ENCODE results near the gene CYP2S1. TPM values are rescaled to one million over a fixed set of nuclear protein-coding genes. Genes with fewer than 3 reads are reported as not detected.

CYP2S1 gene
- total RNA-seq, 1 experiment from 2014 or later = 191 TPM

DNA sequence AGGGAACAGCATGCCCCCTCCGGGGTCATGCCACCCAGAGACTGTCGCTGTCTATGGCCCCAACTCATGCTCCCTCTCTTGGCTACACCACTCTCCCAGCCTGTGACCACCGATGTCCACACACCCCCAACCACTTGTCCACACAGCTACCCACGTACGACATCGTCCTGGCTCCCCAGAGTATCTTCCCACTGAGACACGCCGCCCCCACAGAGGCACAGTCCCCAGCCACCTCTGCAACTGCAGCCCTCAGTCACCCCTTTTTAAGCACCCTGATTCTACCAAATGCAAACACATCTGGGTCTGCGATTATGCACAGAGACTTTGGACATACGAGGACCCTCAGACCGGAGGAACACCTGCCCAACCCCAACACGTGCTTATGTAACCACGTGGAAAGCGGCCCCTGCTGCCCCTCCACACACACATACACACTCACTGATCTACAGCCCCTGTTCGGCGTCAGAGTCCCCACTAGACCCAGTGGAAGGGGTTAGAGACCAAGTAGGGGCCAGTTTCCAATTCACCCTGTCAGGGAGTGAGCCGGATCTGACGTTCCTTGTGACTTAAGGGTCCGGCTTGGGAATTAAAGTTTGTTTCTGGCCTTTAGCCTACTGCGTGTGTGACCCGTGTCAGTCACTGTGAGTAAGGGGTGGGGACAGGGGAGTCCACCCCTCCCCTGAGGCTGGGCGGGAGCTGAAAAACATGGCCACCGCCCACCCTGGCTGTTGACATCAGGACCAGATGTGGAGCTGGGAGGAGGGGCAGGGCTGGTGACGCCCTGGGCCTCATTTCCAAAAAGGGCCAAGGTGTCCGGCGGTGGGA, 14.1 kb downstream of the CYP2S1 start:
- Mint-ChIP-seq H3K9me3 (no peaks in the 10 kb centered on the region), H3K27me3 (ENCODE audit: low read depth) (no peaks in the 10 kb centered on the region), H3K27ac (peak overlapping the region; percentile 54), H3K4me1 (peaks cover 2% of the 10 kb centered on the region), H3K36me3 (peaks cover 40% of the 10 kb centered on the region), H3K4me3 (no peak overlapping the region)
- CTCF ChIA-PET = interaction anchor here (1.6 kb wide), 1 partner anchor 56 kb away, joined by 8 read pairs; no protein-coding TSS in a partner anchor
- no peak for DNase-seq (ENCODE audit: low spot score)
- POLR2A ChIA-PET = interaction anchor here (1.1 kb wide), 1 partner anchor 58 kb away, joined by 3 read pairs; no protein-coding TSS in a partner anchor
- TF ChIP-seq, protein P1, sequence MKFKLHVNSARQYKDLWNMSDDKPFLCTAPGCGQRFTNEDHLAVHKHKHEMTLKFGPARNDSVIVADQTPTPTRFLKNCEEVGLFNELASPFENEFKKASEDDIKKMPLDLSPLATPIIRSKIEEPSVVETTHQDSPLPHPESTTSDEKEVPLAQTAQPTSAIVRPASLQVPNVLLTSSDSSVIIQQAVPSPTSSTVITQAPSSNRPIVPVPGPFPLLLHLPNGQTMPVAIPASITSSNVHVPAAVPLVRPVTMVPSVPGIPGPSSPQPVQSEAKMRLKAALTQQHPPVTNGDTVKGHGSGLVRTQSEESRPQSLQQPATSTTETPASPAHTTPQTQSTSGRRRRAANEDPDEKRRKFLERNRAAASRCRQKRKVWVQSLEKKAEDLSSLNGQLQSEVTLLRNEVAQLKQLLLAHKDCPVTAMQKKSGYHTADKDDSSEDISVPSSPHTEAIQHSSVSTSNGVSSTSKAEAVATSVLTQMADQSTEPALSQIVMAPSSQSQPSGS (CRISPR knock-in tag; IDR thresholded peaks at IDR 0.05; ENCODE audit: borderline replicate concordance, low read depth) = no peak
- TF ChIP-seq, protein P2, sequence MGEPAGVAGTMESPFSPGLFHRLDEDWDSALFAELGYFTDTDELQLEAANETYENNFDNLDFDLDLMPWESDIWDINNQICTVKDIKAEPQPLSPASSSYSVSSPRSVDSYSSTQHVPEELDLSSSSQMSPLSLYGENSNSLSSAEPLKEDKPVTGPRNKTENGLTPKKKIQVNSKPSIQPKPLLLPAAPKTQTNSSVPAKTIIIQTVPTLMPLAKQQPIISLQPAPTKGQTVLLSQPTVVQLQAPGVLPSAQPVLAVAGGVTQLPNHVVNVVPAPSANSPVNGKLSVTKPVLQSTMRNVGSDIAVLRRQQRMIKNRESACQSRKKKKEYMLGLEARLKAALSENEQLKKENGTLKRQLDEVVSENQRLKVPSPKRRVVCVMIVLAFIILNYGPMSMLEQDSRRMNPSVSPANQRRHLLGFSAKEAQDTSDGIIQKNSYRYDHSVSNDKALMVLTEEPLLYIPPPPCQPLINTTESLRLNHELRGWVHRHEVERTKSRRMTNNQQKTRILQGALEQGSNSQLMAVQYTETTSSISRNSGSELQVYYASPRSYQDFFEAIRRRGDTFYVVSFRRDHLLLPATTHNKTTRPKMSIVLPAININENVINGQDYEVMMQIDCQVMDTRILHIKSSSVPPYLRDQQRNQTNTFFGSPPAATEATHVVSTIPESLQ (CRISPR knock-in tag; IDR thresholded peaks at IDR 0.05) = no peak
- TF ChIP-seq ZNF263 (CRISPR knock-in tag; IDR thresholded peaks at IDR 0.05; ENCODE audit: low read depth) (no peak), FOXP1 (CRISPR knock-in tag; IDR thresholded peaks at IDR 0.05; ENCODE audit: borderline replicate concordance) (no peak), SMAD3 (CRISPR knock-in tag; IDR thresholded peaks at IDR 0.05; ENCODE audit: borderline replicate concordance) (no peak)
- TF ChIP-seq, protein P3, sequence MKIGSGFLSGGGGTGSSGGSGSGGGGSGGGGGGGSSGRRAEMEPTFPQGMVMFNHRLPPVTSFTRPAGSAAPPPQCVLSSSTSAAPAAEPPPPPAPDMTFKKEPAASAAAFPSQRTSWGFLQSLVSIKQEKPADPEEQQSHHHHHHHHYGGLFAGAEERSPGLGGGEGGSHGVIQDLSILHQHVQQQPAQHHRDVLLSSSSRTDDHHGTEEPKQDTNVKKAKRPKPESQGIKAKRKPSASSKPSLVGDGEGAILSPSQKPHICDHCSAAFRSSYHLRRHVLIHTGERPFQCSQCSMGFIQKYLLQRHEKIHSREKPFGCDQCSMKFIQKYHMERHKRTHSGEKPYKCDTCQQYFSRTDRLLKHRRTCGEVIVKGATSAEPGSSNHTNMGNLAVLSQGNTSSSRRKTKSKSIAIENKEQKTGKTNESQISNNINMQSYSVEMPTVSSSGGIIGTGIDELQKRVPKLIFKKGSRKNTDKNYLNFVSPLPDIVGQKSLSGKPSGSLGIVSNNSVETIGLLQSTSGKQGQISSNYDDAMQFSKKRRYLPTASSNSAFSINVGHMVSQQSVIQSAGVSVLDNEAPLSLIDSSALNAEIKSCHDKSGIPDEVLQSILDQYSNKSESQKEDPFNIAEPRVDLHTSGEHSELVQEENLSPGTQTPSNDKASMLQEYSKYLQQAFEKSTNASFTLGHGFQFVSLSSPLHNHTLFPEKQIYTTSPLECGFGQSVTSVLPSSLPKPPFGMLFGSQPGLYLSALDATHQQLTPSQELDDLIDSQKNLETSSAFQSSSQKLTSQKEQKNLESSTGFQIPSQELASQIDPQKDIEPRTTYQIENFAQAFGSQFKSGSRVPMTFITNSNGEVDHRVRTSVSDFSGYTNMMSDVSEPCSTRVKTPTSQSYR (CRISPR knock-in tag; IDR thresholded peaks at IDR 0.05) = no peak
- TF ChIP-seq, protein P4, sequence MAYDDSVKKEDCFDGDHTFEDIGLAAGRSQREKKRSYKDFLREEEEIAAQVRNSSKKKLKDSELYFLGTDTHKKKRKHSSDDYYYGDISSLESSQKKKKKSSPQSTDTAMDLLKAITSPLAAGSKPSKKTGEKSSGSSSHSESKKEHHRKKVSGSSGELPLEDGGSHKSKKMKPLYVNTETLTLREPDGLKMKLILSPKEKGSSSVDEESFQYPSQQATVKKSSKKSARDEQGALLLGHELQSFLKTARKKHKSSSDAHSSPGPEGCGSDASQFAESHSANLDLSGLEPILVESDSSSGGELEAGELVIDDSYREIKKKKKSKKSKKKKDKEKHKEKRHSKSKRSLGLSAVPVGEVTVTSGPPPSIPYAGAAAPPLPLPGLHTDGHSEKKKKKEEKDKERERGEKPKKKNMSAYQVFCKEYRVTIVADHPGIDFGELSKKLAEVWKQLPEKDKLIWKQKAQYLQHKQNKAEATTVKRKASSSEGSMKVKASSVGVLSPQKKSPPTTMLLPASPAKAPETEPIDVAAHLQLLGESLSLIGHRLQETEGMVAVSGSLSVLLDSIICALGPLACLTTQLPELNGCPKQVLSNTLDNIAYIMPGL (CRISPR knock-in tag; IDR thresholded peaks at IDR 0.05) = no peak
- TF ChIP-seq, protein P5, sequence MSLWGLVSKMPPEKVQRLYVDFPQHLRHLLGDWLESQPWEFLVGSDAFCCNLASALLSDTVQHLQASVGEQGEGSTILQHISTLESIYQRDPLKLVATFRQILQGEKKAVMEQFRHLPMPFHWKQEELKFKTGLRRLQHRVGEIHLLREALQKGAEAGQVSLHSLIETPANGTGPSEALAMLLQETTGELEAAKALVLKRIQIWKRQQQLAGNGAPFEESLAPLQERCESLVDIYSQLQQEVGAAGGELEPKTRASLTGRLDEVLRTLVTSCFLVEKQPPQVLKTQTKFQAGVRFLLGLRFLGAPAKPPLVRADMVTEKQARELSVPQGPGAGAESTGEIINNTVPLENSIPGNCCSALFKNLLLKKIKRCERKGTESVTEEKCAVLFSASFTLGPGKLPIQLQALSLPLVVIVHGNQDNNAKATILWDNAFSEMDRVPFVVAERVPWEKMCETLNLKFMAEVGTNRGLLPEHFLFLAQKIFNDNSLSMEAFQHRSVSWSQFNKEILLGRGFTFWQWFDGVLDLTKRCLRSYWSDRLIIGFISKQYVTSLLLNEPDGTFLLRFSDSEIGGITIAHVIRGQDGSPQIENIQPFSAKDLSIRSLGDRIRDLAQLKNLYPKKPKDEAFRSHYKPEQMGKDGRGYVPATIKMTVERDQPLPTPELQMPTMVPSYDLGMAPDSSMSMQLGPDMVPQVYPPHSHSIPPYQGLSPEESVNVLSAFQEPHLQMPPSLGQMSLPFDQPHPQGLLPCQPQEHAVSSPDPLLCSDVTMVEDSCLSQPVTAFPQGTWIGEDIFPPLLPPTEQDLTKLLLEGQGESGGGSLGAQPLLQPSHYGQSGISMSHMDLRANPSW (CRISPR knock-in tag; conservative IDR thresholded peaks at IDR 0.05; ENCODE audit: low read depth) = no peak
- peak; percentile 64 for ATAC-seq

DNA sequence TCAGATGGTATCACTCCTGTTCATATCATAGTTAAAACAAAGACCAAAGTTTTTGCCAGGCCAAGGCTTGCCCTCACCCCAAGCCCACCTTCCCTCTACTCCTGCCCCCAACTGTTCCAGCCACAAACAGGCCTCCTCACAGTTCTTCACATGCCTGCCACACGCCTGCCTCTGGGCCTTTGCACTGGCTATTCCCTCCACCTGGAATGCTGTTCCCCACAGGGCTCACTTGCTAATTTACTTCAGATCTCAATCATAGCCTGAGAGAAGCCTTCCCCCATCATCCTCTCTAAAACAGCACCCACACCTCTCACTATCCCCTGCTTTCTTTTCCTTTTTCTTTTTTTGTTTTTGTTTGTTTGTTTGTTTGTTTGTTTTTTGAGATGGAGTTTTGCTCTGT, 21.1 kb downstream of the CYP2S1 start:
- ChIA-PET POLR2A (no interaction called here), CTCF (no interaction called here)
- Mint-ChIP-seq H3K27ac (no peak overlapping the region), H3K27me3 (ENCODE audit: low read depth) (no peaks in the 10 kb centered on the region; the same call in 1 of the 2 replicates), H3K4me3 (no peak overlapping the region), H3K36me3 (no peaks in the 10 kb centered on the region), H3K4me1 (peaks cover 20% of the 10 kb centered on the region), H3K9me3 (no peaks in the 10 kb centered on the region)
- DNase-seq (ENCODE audit: low spot score) = no peak
- ATAC-seq = no peak
- TF ChIP-seq, protein P6, sequence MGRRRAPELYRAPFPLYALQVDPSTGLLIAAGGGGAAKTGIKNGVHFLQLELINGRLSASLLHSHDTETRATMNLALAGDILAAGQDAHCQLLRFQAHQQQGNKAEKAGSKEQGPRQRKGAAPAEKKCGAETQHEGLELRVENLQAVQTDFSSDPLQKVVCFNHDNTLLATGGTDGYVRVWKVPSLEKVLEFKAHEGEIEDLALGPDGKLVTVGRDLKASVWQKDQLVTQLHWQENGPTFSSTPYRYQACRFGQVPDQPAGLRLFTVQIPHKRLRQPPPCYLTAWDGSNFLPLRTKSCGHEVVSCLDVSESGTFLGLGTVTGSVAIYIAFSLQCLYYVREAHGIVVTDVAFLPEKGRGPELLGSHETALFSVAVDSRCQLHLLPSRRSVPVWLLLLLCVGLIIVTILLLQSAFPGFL (CRISPR knock-in tag; IDR thresholded peaks at IDR 0.05; ENCODE audit: borderline replicate concordance) = no peak
- TF ChIP-seq GTF2I (CRISPR knock-in tag; conservative IDR thresholded peaks at IDR 0.05) (peak; percentile 46; the same call in 1 of the 2 replicates), ZNF396 (CRISPR knock-in tag; IDR thresholded peaks at IDR 0.05; ENCODE audit: borderline replicate concordance) (no peak)
